Cardiac muscle cell (in vitro differentiated cells and primary cell): ENCODE data around the gene CERCAM. TPM values are rescaled to one million over a fixed set of nuclear protein-coding genes. Genes with fewer than 3 reads are reported as not detected.

Source experiments
- DNase-seq, 2 donors: peaks; one replicate each; pipeline versions ENCODE4 v3.0.0 to v3.0.0-alpha.2; 2010 to 2017; ENCODE audit warnings: low read depth in 1 of 2, low spot score in 1 of 2
- H3K27ac ChIP-seq: fragments of 200-600 bp; sonication (generic); 2 replicates; pipeline ENCODE4 v1.5.1; 2016
- H3K27me3 ChIP-seq: fragments of 200-600 bp; sonication (generic); 2 replicates; pipeline ENCODE4 v1.6.0; 2016; ENCODE audit warnings: control low read depth
- H3K36me3 ChIP-seq: fragments of 200-600 bp; sonication (generic); 2 replicates; pipeline ENCODE4 v1.5.1; 2016; ENCODE audit warnings: control low read depth
- H3K4me1 ChIP-seq: fragments of 200-600 bp; sonication (generic); 2 replicates; pipeline ENCODE4 v1.8.1; 2017; ENCODE audit warnings: low read depth, mild to moderate bottlenecking, mixed run types
- H3K4me3 ChIP-seq: fragments of 200-600 bp; sonication (generic); 2 replicates; pipeline ENCODE4 v1.5.1; 2016; ENCODE audit warnings: mild to moderate bottlenecking
- H3K9me3 ChIP-seq: fragments of 200-600 bp; sonication (generic); 2 replicates; pipeline ENCODE4 v1.5.1; 2017; ENCODE audit warnings: low read depth, mild to moderate bottlenecking, control low read depth
- polyA plus RNA-seq: library from polyadenylated mRNA; unstranded; fragments of >200 nt; fragmentation: Nextera tagmentation; extraction: Ambion mirVana; gene quantifications from 2 replicates; pipeline ENCODE4 v1.2.1, GENCODE V29; 2016
- total RNA-seq: library from RNA; depleted of rRNA; stranded (reverse); fragments of >200 nt; gene quantifications from 2 replicates; pipeline ENCODE4 v1.2.3, GENCODE V29; 2016
- TF ChIP-seq, protein P1 (sequence below): IDR thresholded peaks from 2 replicates; pipeline ENCODE4 v1.5.1; 2012; ENCODE audit warnings: low read depth, mild to moderate bottlenecking, low read length

CERCAM gene
- total and polyA plus RNA-seq, 2 experiments from 2014 or later, result 38.6 to 53.8 TPM

DNA sequence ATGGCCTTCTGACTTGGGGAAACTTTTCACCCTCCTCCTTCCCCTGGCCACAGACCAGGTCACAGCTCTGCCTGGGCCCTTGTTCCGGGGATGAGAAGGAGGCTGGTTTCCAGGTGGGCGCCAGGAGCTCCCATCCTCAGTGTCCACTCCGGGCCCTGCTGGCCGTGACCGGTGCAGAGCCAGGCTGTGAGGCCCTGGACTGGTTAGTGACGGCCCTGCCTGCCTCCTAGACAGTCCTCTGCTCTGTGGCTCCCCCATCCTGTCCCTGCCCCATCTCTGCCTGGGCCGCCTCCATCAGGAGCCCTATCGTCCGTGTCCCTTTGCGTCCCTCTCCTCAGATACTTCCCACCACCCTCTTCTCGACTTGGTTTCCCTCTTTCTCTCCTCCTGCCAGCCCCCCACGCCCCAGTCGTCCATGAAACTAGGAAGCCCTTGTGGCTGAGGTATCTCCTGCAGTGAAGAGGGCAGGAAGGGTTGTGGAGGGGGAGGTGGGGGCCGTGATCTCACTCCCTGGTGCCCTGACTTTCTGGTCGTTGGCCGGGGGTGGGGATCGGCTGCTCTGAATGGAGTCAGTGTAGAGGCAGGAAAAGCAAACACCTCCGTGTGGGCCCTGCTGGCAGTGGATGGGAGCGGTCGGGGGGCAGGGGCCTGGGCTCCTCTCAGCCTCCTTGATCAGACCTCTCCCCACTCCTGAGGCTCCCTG is 15.4 kb upstream of the CERCAM start:
- Histone ChIP-seq H3K27me3 (peaks cover 77% of the 10 kb centered on the region), H3K4me1 (no peaks in the 10 kb centered on the region), H3K36me3 (no peaks in the 10 kb centered on the region), H3K9me3 (no peaks in the 10 kb centered on the region), H3K27ac (no peak overlapping the region), H3K4me3 (no peak overlapping the region)
- DNase-seq, result no peak
- TF ChIP-seq, protein P1, sequence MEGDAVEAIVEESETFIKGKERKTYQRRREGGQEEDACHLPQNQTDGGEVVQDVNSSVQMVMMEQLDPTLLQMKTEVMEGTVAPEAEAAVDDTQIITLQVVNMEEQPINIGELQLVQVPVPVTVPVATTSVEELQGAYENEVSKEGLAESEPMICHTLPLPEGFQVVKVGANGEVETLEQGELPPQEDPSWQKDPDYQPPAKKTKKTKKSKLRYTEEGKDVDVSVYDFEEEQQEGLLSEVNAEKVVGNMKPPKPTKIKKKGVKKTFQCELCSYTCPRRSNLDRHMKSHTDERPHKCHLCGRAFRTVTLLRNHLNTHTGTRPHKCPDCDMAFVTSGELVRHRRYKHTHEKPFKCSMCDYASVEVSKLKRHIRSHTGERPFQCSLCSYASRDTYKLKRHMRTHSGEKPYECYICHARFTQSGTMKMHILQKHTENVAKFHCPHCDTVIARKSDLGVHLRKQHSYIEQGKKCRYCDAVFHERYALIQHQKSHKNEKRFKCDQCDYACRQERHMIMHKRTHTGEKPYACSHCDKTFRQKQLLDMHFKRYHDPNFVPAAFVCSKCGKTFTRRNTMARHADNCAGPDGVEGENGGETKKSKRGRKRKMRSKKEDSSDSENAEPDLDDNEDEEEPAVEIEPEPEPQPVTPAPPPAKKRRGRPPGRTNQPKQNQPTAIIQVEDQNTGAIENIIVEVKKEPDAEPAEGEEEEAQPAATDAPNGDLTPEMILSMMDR, result no peak

DNA sequence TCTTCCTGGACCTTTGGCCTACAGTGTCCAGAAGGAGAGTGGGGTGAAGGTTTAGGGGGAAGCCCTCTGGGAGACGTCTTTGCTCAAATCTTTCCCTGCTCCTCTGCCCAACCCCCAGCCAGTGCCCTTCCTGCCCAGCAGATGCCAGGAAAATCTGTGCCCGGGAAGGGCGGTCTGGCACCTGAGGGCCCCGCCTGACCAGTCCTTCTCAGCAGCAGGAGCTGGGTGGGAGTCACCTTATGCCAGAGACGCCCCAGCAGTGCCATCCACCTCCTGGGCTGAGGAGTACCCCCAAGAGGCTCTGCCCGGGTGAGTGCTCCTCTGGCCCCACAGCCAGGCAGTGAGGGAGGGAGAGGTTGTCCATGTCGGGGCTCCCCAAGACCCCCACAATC is 14.9 kb upstream of the CERCAM start:
- TF ChIP-seq, protein P1, result no peak
- no peak for DNase-seq
- Histone ChIP-seq H3K9me3 (no peaks in the 10 kb centered on the region), H3K27me3 (peaks cover 77% of the 10 kb centered on the region), H3K4me1 (no peaks in the 10 kb centered on the region), H3K27ac (no peak overlapping the region), H3K4me3 (no peak overlapping the region), H3K36me3 (no peaks in the 10 kb centered on the region)

- Histone ChIP-seq H3K27ac (no peak overlapping the region), H3K4me1 (no peaks in the 10 kb centered on the region), H3K9me3 (no peaks in the 10 kb centered on the region), H3K27me3 (peaks cover 79% of the 10 kb centered on the region), H3K4me3 (no peak overlapping the region), H3K36me3 (no peaks in the 10 kb centered on the region)
- DNase-seq, result peak in 1 of 2 donors; percentile 58
- TF ChIP-seq, protein P1, result no peak
Observed at GRCh38 chr9:128406848-128407391, 13.7 kb upstream of the CERCAM start.

GRCh38 chr9:128408963-128409431 is 11.7 kb upstream of the CERCAM start:
- TF ChIP-seq, protein P1, result no peak
- Histone ChIP-seq H3K9me3 (no peaks in the 10 kb centered on the region), H3K4me3 (no peak overlapping the region), H3K27ac (no peak overlapping the region), H3K36me3 (no peaks in the 10 kb centered on the region), H3K27me3 (peaks cover 66% of the 10 kb centered on the region), H3K4me1 (no peaks in the 10 kb centered on the region)
- DNase-seq, result no peak

GRCh38 chr9:128409450-128409849 is 11.2 kb upstream of the CERCAM start:
- DNase-seq, result no peak
- Histone ChIP-seq H3K4me1 (no peaks in the 10 kb centered on the region), H3K4me3 (no peak overlapping the region), H3K27me3 (peaks cover 66% of the 10 kb centered on the region), H3K27ac (no peak overlapping the region), H3K36me3 (no peaks in the 10 kb centered on the region), H3K9me3 (no peaks in the 10 kb centered on the region)
- TF ChIP-seq, protein P1, result no peak
